ENCODE data around the gene IDH3B. TPM values are rescaled to one million over a fixed set of nuclear protein-coding genes. Genes with fewer than 3 reads are reported as not detected.

The IDH3B gene
- total RNA-seq, 1 experiment from 2014 or later, result 266 TPM

GRCh38 chr20:2637246-2637645, 26.8 kb downstream of the IDH3B start:
- no peak for DNase-seq (ENCODE audit: low read depth)
- in situ Hi-C loops (cut with HindIII; ENCODE audit: low pct_unique_long_range_greater_than_20kb, low sequenced_read_pairs), result no loop called here

GRCh38 chr20:2633381-2633780, 30.6 kb downstream of the IDH3B start:
- no peak for DNase-seq (ENCODE audit: low read depth)
- in situ Hi-C loops (cut with HindIII; ENCODE audit: low pct_unique_long_range_greater_than_20kb, low sequenced_read_pairs), result no loop called here

- in situ Hi-C loops (cut with HindIII; ENCODE audit: low pct_unique_long_range_greater_than_20kb, low sequenced_read_pairs), result no loop called here
- DNase-seq (ENCODE audit: low read depth), result no peak
Observed at GRCh38 chr20:2631228-2631627, 32.8 kb downstream of the IDH3B start.

GRCh38 chr20:2626853-2627541, 37.0 kb downstream of the IDH3B start:
- in situ Hi-C loops (cut with HindIII; ENCODE audit: low pct_unique_long_range_greater_than_20kb, low sequenced_read_pairs), result no loop called here
- peak; percentile 68 for DNase-seq (ENCODE audit: low read depth)

- DNase-seq (ENCODE audit: low read depth), result no peak
- in situ Hi-C loops (cut with HindIII; ENCODE audit: low pct_unique_long_range_greater_than_20kb, low sequenced_read_pairs), result no loop called here
Observed at GRCh38 chr20:2625062-2625461, 39.0 kb downstream of the IDH3B start.

- in situ Hi-C loops (cut with HindIII; ENCODE audit: low pct_unique_long_range_greater_than_20kb, low sequenced_read_pairs), result no loop called here
- no peak for DNase-seq (ENCODE audit: low read depth)
Observed at GRCh38 chr20:2624190-2624589, 39.8 kb downstream of the IDH3B start.

- in situ Hi-C loops (cut with HindIII; ENCODE audit: low pct_unique_long_range_greater_than_20kb, low sequenced_read_pairs), result no loop called here
- peak; percentile 26 for DNase-seq (ENCODE audit: low read depth)
Observed at GRCh38 chr20:2619961-2620595, 43.9 kb downstream of the IDH3B start.

GRCh38 chr20:2619337-2619736, 44.7 kb downstream of the IDH3B start:
- no peak for DNase-seq (ENCODE audit: low read depth)
- in situ Hi-C loops (cut with HindIII; ENCODE audit: low pct_unique_long_range_greater_than_20kb, low sequenced_read_pairs), result no loop called here

GRCh38 chr20:2618815-2619214, 45.2 kb downstream of the IDH3B start:
- in situ Hi-C loops (cut with HindIII; ENCODE audit: low pct_unique_long_range_greater_than_20kb, low sequenced_read_pairs), result no loop called here
- DNase-seq (ENCODE audit: low read depth), result no peak

- no peak for DNase-seq (ENCODE audit: low read depth)
- in situ Hi-C loops (cut with HindIII; ENCODE audit: low pct_unique_long_range_greater_than_20kb, low sequenced_read_pairs), result no loop called here
Observed at GRCh38 chr20:2617099-2617714, 46.8 kb downstream of the IDH3B start.

- DNase-seq (ENCODE audit: low read depth), result no peak
- in situ Hi-C loops (cut with HindIII; ENCODE audit: low pct_unique_long_range_greater_than_20kb, low sequenced_read_pairs), result no loop called here
Observed at GRCh38 chr20:2616634-2617033, 47.4 kb downstream of the IDH3B start.

- in situ Hi-C loops (cut with HindIII; ENCODE audit: low pct_unique_long_range_greater_than_20kb, low sequenced_read_pairs), result no loop called here
- no peak for DNase-seq (ENCODE audit: low read depth)
Observed at GRCh38 chr20:2612073-2612472, 51.9 kb downstream of the IDH3B start.

GRCh38 chr20:2610941-2611720, 52.9 kb downstream of the IDH3B start:
- DNase-seq (ENCODE audit: low read depth), result no peak
- in situ Hi-C loops (cut with HindIII; ENCODE audit: low pct_unique_long_range_greater_than_20kb, low sequenced_read_pairs), result no loop called here

GRCh38 chr20:2610326-2610725, 53.7 kb downstream of the IDH3B start:
- in situ Hi-C loops (cut with HindIII; ENCODE audit: low pct_unique_long_range_greater_than_20kb, low sequenced_read_pairs), result no loop called here
- DNase-seq (ENCODE audit: low read depth), result no peak

Other genes starting within 250 kb of the IDH3B start
- gene SNRPB, start 193.4 kb downstream of the IDH3B start, total RNA-seq (2014; rRNA removed; shearing (Covaris generic); ENCODE audit: low replicate concordance), result 1,102 and 1,193 TPM in 2 replicates
- 4.7 and 22.7 TPM in 2 replicates for gene ZNF343, start 155.3 kb downstream of the IDH3B start, total RNA-seq (2014; rRNA removed; shearing (Covaris generic); ENCODE audit: low replicate concordance)
- not detected in 2 replicates for gene TMC2, start 127.6 kb downstream of the IDH3B start, total RNA-seq (2014; rRNA removed; shearing (Covaris generic); ENCODE audit: low replicate concordance)
- gene NOP56, start 11.6 kb downstream of the IDH3B start, total RNA-seq (2014; rRNA removed; shearing (Covaris generic); ENCODE audit: low replicate concordance), result 214 and 336 TPM in 2 replicates
- 9.6 and 12.7 TPM in 2 replicates for gene EBF4, start 28.6 kb upstream of the IDH3B start, total RNA-seq (2014; rRNA removed; shearing (Covaris generic); ENCODE audit: low replicate concordance)
- not detected in 2 replicates for gene CPXM1, start 136.4 kb upstream of the IDH3B start, total RNA-seq (2014; rRNA removed; shearing (Covaris generic); ENCODE audit: low replicate concordance)
- not detected in 2 replicates for gene C20orf141, start 150.8 kb upstream of the IDH3B start, total RNA-seq (2014; rRNA removed; shearing (Covaris generic); ENCODE audit: low replicate concordance)
- gene TMEM239, start 152.1 kb upstream of the IDH3B start, total RNA-seq (2014; rRNA removed; shearing (Covaris generic); ENCODE audit: low replicate concordance), result not detected in 2 replicates
- 31.8 and 37.3 TPM in 2 replicates for gene PCED1A, start 176.4 kb upstream of the IDH3B start, total RNA-seq (2014; rRNA removed; shearing (Covaris generic); ENCODE audit: low replicate concordance)
- gene VPS16, start 176.5 kb upstream of the IDH3B start, total RNA-seq (2014; rRNA removed; shearing (Covaris generic); ENCODE audit: low replicate concordance), result 47.5 and 50.6 TPM in 2 replicates
- 16.9 and 26.9 TPM in 2 replicates for gene PTPRA, start 209.3 kb upstream of the IDH3B start, total RNA-seq (2014; rRNA removed; shearing (Covaris generic); ENCODE audit: low replicate concordance)

All from Caki2 (cell line).